D721Med (cell line): ENCODE results near the gene XPO5.
A peak's percentile ranks its signal among the peaks of the same experiment; 100 is the strongest.

Experiments
- DNase-seq: peaks from one replicate; pipeline ENCODE4 v3.0.0; 2011; ENCODE audit warnings: low spot score; ENCODE audit not compliant: insufficient read length
- FAIRE-seq: peaks from 2 replicates; lab custom pipeline; 2011; peaks lifted over from hg19 to GRCh38; lab: Jason Lieb, UNC
- CTCF ChIP-seq: IDR thresholded peaks from 2 replicates; pipeline ENCODE4 v1.5.1; 2012; ENCODE audit warnings: mild to moderate bottlenecking, control low read depth; ENCODE audit not compliant: insufficient read depth; ENCODE audit errors: missing control alignments

XPO5 gene

GRCh38 chr6:43478008-43478372 lies 97.8 kb downstream of the XPO5 start:
- DNase-seq = no peak
- TF ChIP-seq CTCF = no peak
- no peak for FAIRE-seq

- TF ChIP-seq CTCF = no peak
- DNase-seq (peak; percentile 88), FAIRE-seq (no peak)
Observed at GRCh38 chr6:43477235-43478007, 98.4 kb downstream of the XPO5 start, which contains the start of gene TJAP1. Gene TJAP1 (plus strand): TSS chr6:43477570. CDS start chr6:43499002, 21,432 bp downstream.

GRCh38 chr6:43476746-43477145 lies 99.1 kb downstream of the XPO5 start:
- DNase-seq (no peak), FAIRE-seq (no peak)
- TF ChIP-seq CTCF = no peak

GRCh38 chr6:43475516-43475915 lies 100.3 kb downstream of the XPO5 start:
- no peak for TF ChIP-seq CTCF
- FAIRE-seq = no peak
- DNase-seq = no peak

GRCh38 chr6:43472515-43472914 lies 103.3 kb downstream of the XPO5 start:
- DNase-seq (no peak), FAIRE-seq (no peak)
- no peak for TF ChIP-seq CTCF
